ENCODE results near the gene CNIH2.
"Not testable (repeated sequence)": the region's sequence is repeated elsewhere in the genome, so short reads cannot be mapped to it uniquely, and the experiment has no call there.

The CNIH2 gene

GRCh38 chr11:66259956-66260355, 18.0 kb upstream of the CNIH2 start:
- DNase-seq (ENCODE audit: low spot score): no peak

- no peak for DNase-seq (ENCODE audit: low spot score)
Measured at GRCh38 chr11:66261578-66261977, 16.4 kb upstream of the CNIH2 start.

- DNase-seq (ENCODE audit: low spot score): no peak
Measured at GRCh38 chr11:66262191-66262590, 15.8 kb upstream of the CNIH2 start.

- DNase-seq (ENCODE audit: low spot score): no peak
Measured at GRCh38 chr11:66262696-66263095, 15.3 kb upstream of the CNIH2 start.

GRCh38 chr11:66263231-66263630, 14.7 kb upstream of the CNIH2 start:
- DNase-seq (ENCODE audit: low spot score): no peak

- DNase-seq (ENCODE audit: low spot score): no peak
Measured at GRCh38 chr11:66263785-66264184, 14.2 kb upstream of the CNIH2 start.

- DNase-seq (ENCODE audit: low spot score): no peak
Measured at GRCh38 chr11:66264383-66264782, 13.6 kb upstream of the CNIH2 start.

- no peak for DNase-seq (ENCODE audit: low spot score)
Measured at GRCh38 chr11:66264914-66265313, 13.1 kb upstream of the CNIH2 start.

- no peak for DNase-seq (ENCODE audit: low spot score)
Measured at GRCh38 chr11:66265531-66266377, 12.2 kb upstream of the CNIH2 start.

- no peak for DNase-seq (ENCODE audit: low spot score)
Measured at GRCh38 chr11:66266378-66267038, 11.5 kb upstream of the CNIH2 start.

GRCh38 chr11:66267039-66267378, 11.0 kb upstream of the CNIH2 start:
- DNase-seq (ENCODE audit: low spot score): no peak

- DNase-seq (ENCODE audit: low spot score): peak; percentile 94
Measured at GRCh38 chr11:66267379-66268243, 10.4 kb upstream of the CNIH2 start.

- DNase-seq (ENCODE audit: low spot score): peak; percentile 99
Measured at GRCh38 chr11:66268244-66268951, 9.6 kb upstream of the CNIH2 start, which contains the start of gene RAB1B. Gene RAB1B (plus strand): TSS chr11:66268639. CDS start chr11:66268680, 41 bp downstream.

GRCh38 chr11:66268952-66269905, 8.7 kb upstream of the CNIH2 start:
- no peak for DNase-seq (ENCODE audit: low spot score)

- no peak for DNase-seq (ENCODE audit: low spot score)
Measured at GRCh38 chr11:66271816-66272215, 6.2 kb upstream of the CNIH2 start.

GRCh38 chr11:66272596-66272995, 5.4 kb upstream of the CNIH2 start:
- no peak for DNase-seq (ENCODE audit: low spot score)

GRCh38 chr11:66274219-66274618, 3.8 kb upstream of the CNIH2 start:
- DNase-seq (ENCODE audit: low spot score): no peak

- DNase-seq (ENCODE audit: low spot score): no peak
Measured at GRCh38 chr11:66275396-66275795, 2.6 kb upstream of the CNIH2 start.

- no peak for DNase-seq (ENCODE audit: low spot score)
Measured at GRCh38 chr11:66275984-66276612, 1.9 kb upstream of the CNIH2 start.

GRCh38 chr11:66276619-66277018, 1.4 kb upstream of the CNIH2 start:
- not testable (repeated sequence) for DNase-seq (ENCODE audit: low spot score)
